BLaER1 treated with 17β-estradiol and CSF1 and Interleukin-3, amounts not matched to agents 10 nM and 100 nM (cell line): ENCODE results near the gene DNAJC7.
"Not testable (repeated sequence)": the region's sequence is repeated elsewhere in the genome, so short reads cannot be mapped to it uniquely, and the experiment has no call there.

ENCODE experiments used
- H3K27ac ChIP-seq, 11 experiments: shearing (Covaris generic); formaldehyde crosslinking; 2 replicates each; pipeline ENCODE4 v1.8.1; 2022
- H3K27me3 ChIP-seq, 11 experiments: shearing (Covaris generic); formaldehyde crosslinking; 2 replicates each; pipeline ENCODE4 v1.8.1; 2022
- H3K36me3 ChIP-seq, 11 experiments: shearing (Covaris generic); formaldehyde crosslinking; 2 replicates each; pipeline ENCODE4 v1.8.1; 2022
- H3K4me1 ChIP-seq, 10 experiments: shearing (Covaris generic); formaldehyde crosslinking; 2 replicates each; pipeline ENCODE4 v1.8.1; 2022
- H3K4me2 ChIP-seq, 11 experiments: shearing (Covaris generic); formaldehyde crosslinking; 2 replicates each; pipeline ENCODE4 v1.8.1; 2022
- H3K4me3 ChIP-seq, 10 experiments: shearing (Covaris generic); formaldehyde crosslinking; 2 replicates each; pipeline ENCODE4 v1.8.1; 2022
- H3K9ac ChIP-seq, 11 experiments: shearing (Covaris generic); formaldehyde crosslinking; 2 replicates each; pipeline ENCODE4 v1.8.1; 2022
- H3K9me3 ChIP-seq, 11 experiments: shearing (Covaris generic); formaldehyde crosslinking; replicated peaks in 1 of 11; 2 replicates each; pipeline ENCODE4 v1.8.1; 2022
- H4K20me1 ChIP-seq, 11 experiments: shearing (Covaris generic); formaldehyde crosslinking; 2 replicates each; pipeline ENCODE4 v1.8.1; 2022
- Cebpa-rat ChIP-seq, 11 experiments: shearing (Covaris generic); IDR thresholded peaks; 2 replicates each; pipeline ENCODE4 v1.8.1; 2022

Gene DNAJC7

DNA sequence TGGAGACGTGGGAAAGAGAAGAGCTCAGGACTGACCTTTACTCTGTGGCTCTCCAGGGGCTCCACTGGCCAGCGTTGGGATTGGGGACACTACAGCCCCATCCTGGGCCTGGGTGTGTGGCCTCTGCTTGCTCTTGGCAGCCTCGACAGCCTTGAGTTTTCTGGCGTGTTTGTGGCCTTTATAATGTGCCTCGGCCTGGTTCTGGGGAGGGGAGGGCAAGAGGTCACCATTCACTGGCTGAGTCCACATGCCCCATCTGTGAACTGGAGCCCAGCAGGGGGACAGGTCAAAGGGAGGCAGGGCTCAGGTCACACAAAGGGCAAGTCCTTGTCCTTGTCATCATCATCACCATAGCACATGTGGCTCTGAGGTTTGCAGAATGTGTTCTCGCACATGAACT, 14.3 kb upstream of the DNAJC7 start:
- peaks cover 4 to 20% (median 15%) of the 10 kb centered on the region in 10 experiments; a peak in 18 of 20 replicates for H3K4me1 ChIP-seq
- no peak overlapping the region for H3K4me2 ChIP-seq
- H3K27ac ChIP-seq: no peak overlapping the region
- no peaks in the 10 kb centered on the region for H4K20me1 ChIP-seq
- H3K36me3 ChIP-seq: no peaks in the 10 kb centered on the region
- TF ChIP-seq Cebpa-rat (IDR thresholded peaks at IDR 0.05): no peak
- H3K9ac ChIP-seq: no peak overlapping the region
- H3K4me3 ChIP-seq: no peak overlapping the region
- no peaks in the 10 kb centered on the region for H3K9me3 ChIP-seq
- H3K27me3 ChIP-seq: no peaks in the 10 kb centered on the region

DNA sequence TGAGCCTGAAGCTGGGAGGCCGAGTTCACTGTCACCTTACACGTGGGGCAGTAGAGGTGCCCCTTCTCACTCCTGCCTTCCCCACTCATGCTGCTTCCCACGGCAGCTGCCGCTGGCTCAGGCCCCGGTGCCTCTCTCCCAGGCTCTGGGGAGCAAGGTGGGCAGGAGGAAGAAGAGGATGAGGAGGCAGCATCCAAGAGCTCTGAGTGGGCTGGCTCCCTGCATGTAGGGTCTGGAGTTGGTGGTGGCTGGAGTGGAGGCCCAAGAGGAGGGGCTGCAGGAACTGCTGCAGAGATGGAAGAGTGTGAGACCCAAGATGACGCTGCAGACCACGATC, 11.5 kb upstream of the DNAJC7 start:
- TF ChIP-seq Cebpa-rat (IDR thresholded peaks at IDR 0.05): no peak
- no peak overlapping the region for H3K27ac ChIP-seq
- H4K20me1 ChIP-seq: no peaks in the 10 kb centered on the region; a peak in 1 of 22 replicates
- H3K4me1 ChIP-seq: peaks cover 17 to 44% (median 27%) of the 10 kb centered on the region in 10 experiments
- H3K9me3 ChIP-seq: no peaks in the 10 kb centered on the region
- H3K9ac ChIP-seq: no peak overlapping the region
- no peak overlapping the region for H3K4me3 ChIP-seq
- no peaks in the 10 kb centered on the region for H3K27me3 ChIP-seq
- peaks cover 5 to 19% (median 11%) of the 10 kb centered on the region in 11 experiments; a peak in 19 of 22 replicates for H3K36me3 ChIP-seq
- no peak overlapping the region for H3K4me2 ChIP-seq

DNA sequence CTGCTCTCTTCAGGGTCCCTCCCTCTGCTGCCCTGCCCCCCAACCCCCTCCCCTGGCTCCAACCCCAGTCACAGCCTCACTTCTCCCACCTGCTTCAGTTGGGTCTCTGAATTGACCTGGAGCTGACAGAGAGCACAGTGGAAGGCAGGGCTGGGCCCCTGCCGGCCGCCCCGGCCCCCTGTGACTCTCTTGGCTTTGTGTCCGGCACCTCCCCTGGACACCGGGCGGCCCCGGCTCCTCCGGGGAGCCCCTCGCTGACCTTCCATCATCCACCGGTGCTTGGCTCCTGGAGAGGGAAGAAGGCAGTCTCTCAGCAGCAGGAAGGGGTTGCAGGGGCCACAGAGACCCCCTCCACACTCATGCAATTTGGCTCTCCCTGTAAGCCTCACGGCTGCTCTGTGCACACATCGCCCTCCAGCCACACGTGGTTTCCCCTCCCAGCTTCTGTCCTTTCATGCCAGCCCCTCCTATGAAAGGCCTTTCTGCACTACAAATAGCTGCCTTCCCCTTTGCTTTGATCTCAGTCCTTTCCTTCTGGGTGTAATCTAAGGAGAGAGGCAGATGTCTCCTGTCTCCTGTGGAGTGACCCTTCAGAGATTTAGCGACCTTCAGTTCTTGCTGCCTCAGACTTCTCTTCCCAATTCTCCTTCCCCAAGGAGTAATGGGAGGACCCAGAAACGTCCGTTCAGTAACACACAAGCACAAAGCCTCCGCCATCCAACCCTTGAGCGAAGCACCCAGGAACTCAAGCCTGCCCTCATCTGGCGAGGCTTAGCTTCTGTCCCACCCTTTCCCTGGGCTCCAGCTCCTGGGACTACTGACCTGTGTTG, 10.9 kb upstream of the DNAJC7 start:
- H3K9ac ChIP-seq: no peak overlapping the region; a peak in 1 of 22 replicates
- no peak overlapping the region for H3K4me2 ChIP-seq
- H3K4me3 ChIP-seq: no peak overlapping the region

DNA sequence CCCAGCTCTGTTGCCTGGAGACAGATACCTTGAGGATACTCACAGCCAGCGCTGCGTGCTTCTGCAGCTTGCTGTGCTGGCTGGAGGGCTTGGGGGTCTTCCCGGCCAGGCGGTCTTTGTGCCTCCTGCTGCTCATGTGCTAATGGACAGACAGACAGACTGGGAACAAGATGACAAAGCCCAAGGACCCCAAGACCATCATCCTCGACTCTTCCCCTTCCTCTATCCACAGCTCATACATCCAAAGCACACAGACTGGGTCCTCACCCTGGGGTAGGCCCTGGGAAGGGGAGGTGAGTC, 10.3 kb upstream of the DNAJC7 start:
- no peaks in the 10 kb centered on the region for H3K9me3 ChIP-seq
- no peak overlapping the region for H3K27ac ChIP-seq
- H3K27me3 ChIP-seq: no peaks in the 10 kb centered on the region
- peaks cover 14 to 46% (median 27%) of the 10 kb centered on the region in 10 experiments for H3K4me1 ChIP-seq
- no peak for TF ChIP-seq Cebpa-rat (IDR thresholded peaks at IDR 0.05)
- H4K20me1 ChIP-seq: no peaks in the 10 kb centered on the region; a peak in 1 of 22 replicates
- H3K4me2 ChIP-seq: no peak overlapping the region
- peaks cover 15 to 31% (median 23%) of the 10 kb centered on the region in 11 experiments for H3K36me3 ChIP-seq
- H3K4me3 ChIP-seq: no peak overlapping the region
- H3K9ac ChIP-seq: no peak overlapping the region; a peak in 1 of 22 replicates

More for the DNA sequence above, 10.9 kb upstream of the DNAJC7 start:
- Histone ChIP-seq H3K27me3 (no peaks in the 10 kb centered on the region), H3K27ac (no peak overlapping the region), H3K4me1 (peaks cover 14 to 44% (median 26%) of the 10 kb centered on the region in 10 experiments), H4K20me1 (no peaks in the 10 kb centered on the region; a peak in 1 of 22 replicates), H3K36me3 (peaks cover 9 to 24% (median 17%) of the 10 kb centered on the region in 11 experiments), H3K9me3 (no peaks in the 10 kb centered on the region)
- TF ChIP-seq Cebpa-rat (IDR thresholded peaks at IDR 0.05): no peak

DNA sequence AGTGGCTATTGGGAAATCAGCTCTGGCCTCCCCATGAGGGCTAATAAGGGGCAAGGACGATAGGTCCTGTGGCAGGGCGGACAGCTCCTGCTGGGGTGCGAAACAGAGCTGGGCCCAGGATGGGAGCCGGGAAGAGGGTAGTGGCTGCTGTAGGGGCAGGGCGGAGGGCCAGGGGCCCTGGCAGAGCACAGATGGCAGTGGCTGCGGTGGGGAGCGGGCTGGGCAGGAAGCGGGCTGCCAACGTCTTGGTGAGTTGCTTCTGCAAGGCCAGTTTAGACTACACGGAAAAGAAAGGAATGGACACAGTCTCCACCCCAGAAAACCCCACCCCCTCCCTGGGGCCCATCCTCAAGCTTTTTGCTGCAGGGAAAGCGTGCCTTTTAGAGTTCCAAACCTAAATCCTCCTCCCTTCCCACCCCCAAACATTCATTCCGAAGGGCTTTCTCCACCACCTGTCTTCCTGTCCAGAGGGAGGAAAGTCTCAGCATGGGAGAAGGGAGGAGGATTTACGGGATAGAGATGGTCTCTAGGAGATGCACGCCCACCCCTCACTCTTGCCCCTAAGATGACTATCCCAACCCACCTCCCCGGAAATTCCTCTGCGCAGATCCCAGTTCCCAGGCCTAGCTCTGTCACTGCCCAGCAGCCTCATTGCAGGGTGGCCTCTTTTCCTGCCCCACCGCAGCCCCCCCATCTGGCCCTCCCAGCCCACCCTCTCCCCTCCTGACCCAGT, 9.8 kb upstream of the DNAJC7 start:
- no peak for TF ChIP-seq Cebpa-rat (IDR thresholded peaks at IDR 0.05)
- H3K9me3 ChIP-seq: no peaks in the 10 kb centered on the region
- H3K36me3 ChIP-seq: peaks cover 20 to 36% (median 28%) of the 10 kb centered on the region in 11 experiments
- no peak overlapping the region for H3K4me3 ChIP-seq
- peak overlapping the region in 3 of 11 experiments; percentile 5 to 49 (median 29); a peak in 1 of 22 replicates for H3K9ac ChIP-seq
- H3K27me3 ChIP-seq: no peaks in the 10 kb centered on the region
- peak overlapping the region in 1 of 11 experiments; percentile 10; a peak in 1 of 22 replicates for H3K4me2 ChIP-seq
- H3K27ac ChIP-seq: peak overlapping the region in 1 of 11 experiments; percentile 13; a peak in 1 of 22 replicates
- H3K4me1 ChIP-seq: peaks cover 14 to 51% (median 29%) of the 10 kb centered on the region in 10 experiments
- no peaks in the 10 kb centered on the region; a peak in 1 of 22 replicates for H4K20me1 ChIP-seq

DNA sequence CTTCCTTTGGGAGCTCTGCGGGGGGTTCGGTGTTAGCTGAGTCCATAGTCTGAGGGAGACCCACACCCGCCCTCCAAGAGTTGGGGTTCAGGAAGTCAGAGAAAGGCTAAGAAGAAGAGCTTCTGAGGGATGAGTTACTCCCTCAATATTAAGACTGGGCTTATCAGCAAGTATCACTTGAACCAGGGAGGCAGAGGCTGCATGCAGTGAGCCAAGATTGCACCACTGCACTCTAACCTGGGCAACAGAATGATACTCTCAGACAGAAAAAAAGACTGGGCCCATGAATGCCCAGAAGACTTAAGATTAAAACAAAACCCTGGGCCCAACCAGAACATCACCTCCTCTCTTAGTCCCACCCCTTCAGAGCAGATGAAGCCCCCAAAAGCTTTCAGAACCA, 8.7 kb upstream of the DNAJC7 start:
- no peaks in the 10 kb centered on the region; a peak in 1 of 22 replicates for H4K20me1 ChIP-seq
- peaks cover 19 to 62% (median 38%) of the 10 kb centered on the region in 10 experiments for H3K4me1 ChIP-seq
- no peak for TF ChIP-seq Cebpa-rat (IDR thresholded peaks at IDR 0.05)
- no peaks in the 10 kb centered on the region for H3K9me3 ChIP-seq
- 0 out of 22 replicates have a peak overlapping the region, but pooled peaks of 1 of the 11 experiments have one; percentile 13 for H3K27ac ChIP-seq
- H3K36me3 ChIP-seq: peaks cover 26 to 44% (median 35%) of the 10 kb centered on the region in 11 experiments
- no peak overlapping the region for H3K4me3 ChIP-seq
- H3K9ac ChIP-seq: peak overlapping the region in 1 of 11 experiments; percentile 50; a peak in 2 of 22 replicates
- H3K4me2 ChIP-seq: peak overlapping the region in 3 of 11 experiments; percentile 91 to 98 (median 94); a peak in 6 of 22 replicates
- H3K27me3 ChIP-seq: no peaks in the 10 kb centered on the region

DNA sequence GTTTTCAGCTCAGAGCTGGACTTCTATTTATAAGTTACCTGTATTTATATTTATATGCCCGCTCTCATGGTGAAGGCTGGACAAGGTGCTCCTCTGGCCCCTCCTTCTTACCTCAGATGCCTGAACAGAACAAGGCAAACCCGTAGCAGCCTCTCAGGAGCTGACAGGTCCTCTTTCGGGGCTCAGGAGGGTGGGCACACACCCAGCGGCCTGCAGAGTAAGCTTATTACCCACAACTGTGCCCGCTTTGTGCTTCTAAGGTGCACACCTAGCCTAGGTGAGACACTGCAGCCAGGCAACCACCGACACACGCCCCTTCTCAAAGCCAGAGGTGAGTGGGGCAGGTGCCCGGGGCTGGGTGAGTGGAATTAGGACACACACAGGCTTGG, 7.9 kb upstream of the DNAJC7 start:
- peak overlapping the region in 10 of 11 experiments; percentile 59 to 84 (median 79); a peak in 18 of 22 replicates for H3K27ac ChIP-seq

DNA sequence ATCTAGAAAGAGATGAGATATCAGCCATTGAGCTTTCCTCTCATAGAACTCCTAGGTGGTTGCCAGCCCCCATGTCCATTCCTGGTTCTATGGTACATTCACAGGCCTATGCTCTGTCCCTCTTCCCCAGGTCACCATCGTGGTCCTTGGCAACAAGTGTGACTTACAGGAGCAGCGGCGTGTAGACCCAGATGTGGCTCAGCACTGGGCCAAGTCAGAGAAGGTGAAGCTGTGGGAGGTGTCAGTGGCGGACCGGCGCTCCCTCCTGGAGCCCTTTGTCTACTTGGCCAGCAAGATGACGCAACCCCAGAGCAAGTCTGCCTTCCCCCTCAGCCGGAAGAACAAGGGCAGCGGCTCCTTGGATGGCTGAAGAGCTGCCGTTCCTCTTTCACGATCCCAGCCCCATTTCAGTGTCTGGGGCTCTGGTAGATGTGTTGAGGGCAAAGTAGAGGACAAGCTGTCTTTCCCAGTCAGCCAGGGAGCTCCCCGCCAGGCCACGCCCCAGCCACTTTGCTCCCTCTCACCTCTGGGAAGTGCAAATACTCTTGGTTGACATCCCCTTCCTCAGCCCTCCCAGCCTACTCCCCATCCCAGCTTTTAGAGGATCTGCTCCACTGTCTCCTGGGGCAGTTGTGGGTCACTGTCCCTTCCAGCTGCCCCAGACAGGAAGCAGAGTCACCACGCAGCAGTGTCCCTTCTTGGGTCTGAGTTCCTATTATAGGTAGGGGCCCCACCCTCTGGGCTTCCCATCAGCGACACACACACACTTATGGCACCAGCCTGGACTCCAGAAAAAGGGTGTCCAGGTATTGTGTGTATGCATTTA, 6.5 kb upstream of the DNAJC7 start:
- no peaks in the 10 kb centered on the region; a peak in 1 of 22 replicates for H4K20me1 ChIP-seq
- H3K4me3 ChIP-seq: peak overlapping the region in 4 of 10 experiments; percentile 5 to 36 (median 23); a peak in 6 of 20 replicates
- no peaks in the 10 kb centered on the region for H3K9me3 ChIP-seq
- peaks cover 25 to 71% (median 42%) of the 10 kb centered on the region in 10 experiments for H3K4me1 ChIP-seq
- H3K27me3 ChIP-seq: no peaks in the 10 kb centered on the region
- peak in 6 of 11 experiments; percentile 37 to 82 (median 60); a peak in 8 of 22 replicates for TF ChIP-seq Cebpa-rat (IDR thresholded peaks at IDR 0.05)
- peaks cover 26 to 44% (median 35%) of the 10 kb centered on the region in 11 experiments for H3K36me3 ChIP-seq
- peak overlapping the region; percentile 10 to 69 (median 61); a peak in 19 of 22 replicates for H3K9ac ChIP-seq
- H3K27ac ChIP-seq: peak overlapping the region; percentile 59 to 84 (median 79)
- H3K4me2 ChIP-seq: peak overlapping the region; percentile 46 to 98 (median 76); a peak in 21 of 22 replicates

More for the DNA sequence above, 7.9 kb upstream of the DNAJC7 start:
- peak overlapping the region in 8 of 11 experiments; percentile 9 to 69 (median 60); a peak in 10 of 22 replicates for H3K9ac ChIP-seq
- H3K4me2 ChIP-seq: peak overlapping the region; percentile 46 to 98 (median 76)
- no peaks in the 10 kb centered on the region for H3K9me3 ChIP-seq
- no peak for TF ChIP-seq Cebpa-rat (IDR thresholded peaks at IDR 0.05)
- peaks cover 26 to 44% (median 35%) of the 10 kb centered on the region in 11 experiments for H3K36me3 ChIP-seq
- H3K4me3 ChIP-seq: 0 out of 20 replicates have a peak overlapping the region, but pooled peaks of 1 of the 10 experiments have one; percentile 1
- no peaks in the 10 kb centered on the region; a peak in 1 of 22 replicates for H4K20me1 ChIP-seq
- H3K27me3 ChIP-seq: no peaks in the 10 kb centered on the region
- peaks cover 25 to 66% (median 42%) of the 10 kb centered on the region in 10 experiments for H3K4me1 ChIP-seq

DNA sequence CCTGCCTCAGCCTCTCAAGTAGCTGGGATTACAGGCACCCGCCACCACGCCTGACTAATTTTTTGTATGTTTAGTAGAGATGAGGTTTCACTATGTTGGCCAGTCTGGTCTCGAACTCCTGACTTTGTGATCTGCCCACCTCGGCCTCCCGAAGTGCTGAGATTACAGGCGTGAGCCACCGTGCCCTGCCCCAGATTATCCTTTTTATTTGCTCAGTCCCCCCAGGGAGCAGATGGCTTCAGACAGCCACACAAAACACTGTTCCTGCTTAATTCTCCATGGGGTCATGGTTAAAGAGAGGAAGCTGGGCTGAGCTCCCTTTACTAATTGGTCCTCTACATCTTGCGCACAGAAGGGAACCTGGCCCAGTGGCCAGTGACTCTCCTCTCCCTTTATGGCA, 3.6 kb upstream of the DNAJC7 start:
- H3K4me3 ChIP-seq: peak overlapping the region; percentile 78 to 98 (median 90)
- H3K9me3 ChIP-seq, H3K27me3 ChIP-seq, H4K20me1 ChIP-seq: not testable (repeated sequence)
- peak overlapping the region; percentile 85 to 92 (median 88); a peak in 21 of 22 replicates for H3K27ac ChIP-seq
- H3K9ac ChIP-seq: peak overlapping the region; percentile 91 to 96 (median 93)
- H3K36me3 ChIP-seq: peaks cover 26 to 42% (median 35%) of the 10 kb centered on the region in 11 experiments
- peaks cover 40 to 74% (median 56%) of the 10 kb centered on the region in 10 experiments for H3K4me1 ChIP-seq
- H3K4me2 ChIP-seq: peak overlapping the region; percentile 75 to 98 (median 91)
